CD4-positive, alpha-beta T cell treated with Interleukin-1 beta for 1 hour (primary cell): ENCODE data around the gene PLAAT3.
"Not testable (repeated sequence)": the region's sequence is repeated elsewhere in the genome, so short reads cannot be mapped to it uniquely, and the experiment has no call there.

Experiments
- DNase-seq, 2 donors: peaks; one replicate each; pipeline ENCODE4 v3.0.0-alpha.2; 2020 to 2022

The PLAAT3 gene

GRCh38 chr11:63564784-63565350 is 49.4 kb downstream of the PLAAT3 start:
- DNase-seq, result no peak

GRCh38 chr11:63564056-63564774 is 50.0 kb downstream of the PLAAT3 start:
- peak in 1 of 2 donors; percentile 44 for DNase-seq

- DNase-seq, result no peak
These were observed 50.8 kb downstream of the PLAAT3 start, which contains the start of gene PLAAT2 for GRCh38 chr11:63563201-63564055. TSS of gene PLAAT2 (minus strand) at chr11:63563379. CDS start at chr11:63563324, 55 bp downstream.

GRCh38 chr11:63560506-63561180 is 53.6 kb downstream of the PLAAT3 start:
- DNase-seq, result peak; percentile 43 to 49

GRCh38 chr11:63558459-63559157 is 55.6 kb downstream of the PLAAT3 start:
- DNase-seq, result no peak

GRCh38 chr11:63557570-63557969 is 56.7 kb downstream of the PLAAT3 start:
- DNase-seq, result no peak

GRCh38 chr11:63556404-63557013 is 57.7 kb downstream of the PLAAT3 start:
- no peak for DNase-seq

GRCh38 chr11:63554877-63555223 is 59.4 kb downstream of the PLAAT3 start:
- no peak for DNase-seq

- DNase-seq, result peak; percentile 62 to 68
These were observed 60.5 kb downstream of the PLAAT3 start for GRCh38 chr11:63553759-63554158.

- no peak for DNase-seq
These were observed 61.3 kb downstream of the PLAAT3 start for GRCh38 chr11:63552921-63553320.

GRCh38 chr11:63551889-63552266 is 62.4 kb downstream of the PLAAT3 start:
- peak in 1 of 2 donors; percentile 39 for DNase-seq

- DNase-seq, result peak; percentile 59 to 60
These were observed 62.9 kb downstream of the PLAAT3 start for GRCh38 chr11:63551091-63551888.

- DNase-seq, result not testable (repeated sequence)
These were observed 64.0 kb downstream of the PLAAT3 start for GRCh38 chr11:63550156-63550700.

- DNase-seq, result no peak
These were observed 64.8 kb downstream of the PLAAT3 start for GRCh38 chr11:63549411-63549810.

- no peak for DNase-seq
These were observed 66.1 kb downstream of the PLAAT3 start for GRCh38 chr11:63548178-63548577.

GRCh38 chr11:63547061-63547460 is 67.2 kb downstream of the PLAAT3 start:
- no peak for DNase-seq

GRCh38 chr11:63543711-63544110 is 70.5 kb downstream of the PLAAT3 start:
- no peak for DNase-seq

GRCh38 chr11:63542506-63542905 is 71.7 kb downstream of the PLAAT3 start:
- DNase-seq, result not testable (repeated sequence)

GRCh38 chr11:63537293-63538101 is 76.7 kb downstream of the PLAAT3 start:
- peak in 1 of 2 donors; percentile 18 for DNase-seq
